ENCODE data around the gene TNRC6C.

DNA sequence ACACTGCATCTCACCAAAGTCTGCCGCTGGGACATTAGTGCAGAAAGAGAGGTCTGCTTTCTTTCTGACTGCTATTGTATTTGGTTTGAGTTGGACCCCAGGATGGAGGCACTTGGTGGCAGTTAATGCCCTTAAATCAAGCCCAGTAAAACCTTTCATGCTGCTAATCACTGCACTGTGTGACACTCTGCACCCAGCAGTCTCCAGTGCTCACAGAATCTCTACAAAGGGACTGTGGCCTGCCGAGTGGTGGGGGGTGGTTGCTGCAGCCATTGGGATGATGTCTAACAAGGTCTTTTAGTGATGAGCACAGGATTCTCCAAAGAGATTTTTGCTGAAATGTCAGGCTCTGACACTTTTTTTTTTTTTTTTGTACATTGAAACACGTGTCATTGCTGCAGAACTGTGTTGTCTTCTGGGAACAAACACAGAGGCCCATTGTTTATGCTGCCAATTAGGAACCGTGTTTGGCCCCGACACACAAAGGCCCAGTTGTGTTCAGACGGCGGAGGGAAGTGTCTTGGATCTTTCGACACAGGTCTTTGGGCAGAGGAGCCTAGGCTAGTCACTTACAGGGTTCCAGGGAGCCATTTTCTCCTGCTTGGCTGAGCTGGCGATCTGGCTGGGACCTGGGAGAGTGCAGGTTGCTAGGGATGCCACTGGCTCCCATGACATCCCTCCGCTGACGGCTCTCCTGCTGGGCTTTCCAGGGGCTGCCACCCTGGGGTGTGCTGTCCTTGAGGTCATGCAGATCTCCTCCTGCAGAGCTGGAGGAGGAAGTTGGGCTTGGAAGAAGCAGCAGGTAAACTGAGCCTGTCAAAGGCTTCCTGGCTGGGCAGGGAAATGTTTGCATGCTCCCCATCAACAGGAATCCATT is 16.2 kb upstream of the TNRC6C start:
- TF ChIP-seq POLR2A (IDR thresholded peaks at IDR 0.05) = no peak
- TF ChIP-seq POLR2AphosphoS5 (IDR thresholded peaks at IDR 0.05) = no peak
- TF ChIP-seq, protein P1, sequence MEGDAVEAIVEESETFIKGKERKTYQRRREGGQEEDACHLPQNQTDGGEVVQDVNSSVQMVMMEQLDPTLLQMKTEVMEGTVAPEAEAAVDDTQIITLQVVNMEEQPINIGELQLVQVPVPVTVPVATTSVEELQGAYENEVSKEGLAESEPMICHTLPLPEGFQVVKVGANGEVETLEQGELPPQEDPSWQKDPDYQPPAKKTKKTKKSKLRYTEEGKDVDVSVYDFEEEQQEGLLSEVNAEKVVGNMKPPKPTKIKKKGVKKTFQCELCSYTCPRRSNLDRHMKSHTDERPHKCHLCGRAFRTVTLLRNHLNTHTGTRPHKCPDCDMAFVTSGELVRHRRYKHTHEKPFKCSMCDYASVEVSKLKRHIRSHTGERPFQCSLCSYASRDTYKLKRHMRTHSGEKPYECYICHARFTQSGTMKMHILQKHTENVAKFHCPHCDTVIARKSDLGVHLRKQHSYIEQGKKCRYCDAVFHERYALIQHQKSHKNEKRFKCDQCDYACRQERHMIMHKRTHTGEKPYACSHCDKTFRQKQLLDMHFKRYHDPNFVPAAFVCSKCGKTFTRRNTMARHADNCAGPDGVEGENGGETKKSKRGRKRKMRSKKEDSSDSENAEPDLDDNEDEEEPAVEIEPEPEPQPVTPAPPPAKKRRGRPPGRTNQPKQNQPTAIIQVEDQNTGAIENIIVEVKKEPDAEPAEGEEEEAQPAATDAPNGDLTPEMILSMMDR (IDR thresholded peaks at IDR 0.05) = no peak
- TF ChIP-seq EP300 (IDR thresholded peaks at IDR 0.05) = no peak

All from suprapubic skin (tissue), 4 donors.